ENCODE results near the gene CDH11.

The CDH11 gene

GRCh38 chr16:65077181-65077580 lies 44.7 kb downstream of the CDH11 start:
- TF ChIP-seq SPI1 (IDR thresholded peaks at IDR 0.05; ENCODE audit: low read depth, low read length): no peak
- no peak for TF ChIP-seq POU2F2 (IDR thresholded peaks at IDR 0.05; ENCODE audit: low read depth, low read length)
- no peak for TF ChIP-seq POLR2A (IDR thresholded peaks at IDR 0.05; ENCODE audit: low read depth, low read length)
- TF ChIP-seq PAX5 (IDR thresholded peaks at IDR 0.05; ENCODE audit: insufficient read depth, low read length, severe bottlenecking): no peak
- TF ChIP-seq POLR2AphosphoS5 (IDR thresholded peaks at IDR 0.05; ENCODE audit: low read depth, low read length): no peak
- TF ChIP-seq TAF1 (IDR thresholded peaks at IDR 0.05; ENCODE audit: low read depth, low read length): no peak
- DNase-seq (ENCODE audit: insufficient read length, low spot score): no peak
- FAIRE-seq: no peak

GRCh38 chr16:65075877-65076276 lies 46.0 kb downstream of the CDH11 start:
- DNase-seq (ENCODE audit: insufficient read length, low spot score): no peak
- TF ChIP-seq TAF1 (IDR thresholded peaks at IDR 0.05; ENCODE audit: low read depth, low read length) (no peak), POU2F2 (IDR thresholded peaks at IDR 0.05; ENCODE audit: low read depth, low read length) (no peak), POLR2A (IDR thresholded peaks at IDR 0.05; ENCODE audit: low read depth, low read length) (no peak), POLR2AphosphoS5 (IDR thresholded peaks at IDR 0.05; ENCODE audit: low read depth, low read length) (no peak), SPI1 (IDR thresholded peaks at IDR 0.05; ENCODE audit: low read depth, low read length) (no peak), PAX5 (IDR thresholded peaks at IDR 0.05; ENCODE audit: insufficient read depth, low read length, severe bottlenecking) (no peak)
- no peak for FAIRE-seq

- DNase-seq (ENCODE audit: insufficient read length, low spot score): no peak
- no peak for FAIRE-seq
- TF ChIP-seq SPI1 (IDR thresholded peaks at IDR 0.05; ENCODE audit: low read depth, low read length): no peak
- no peak for TF ChIP-seq PAX5 (IDR thresholded peaks at IDR 0.05; ENCODE audit: insufficient read depth, low read length, severe bottlenecking)
- no peak for TF ChIP-seq POLR2AphosphoS5 (IDR thresholded peaks at IDR 0.05; ENCODE audit: low read depth, low read length)
- TF ChIP-seq POLR2A (IDR thresholded peaks at IDR 0.05; ENCODE audit: low read depth, low read length): no peak
- TF ChIP-seq POU2F2 (IDR thresholded peaks at IDR 0.05; ENCODE audit: low read depth, low read length): no peak
- TF ChIP-seq TAF1 (IDR thresholded peaks at IDR 0.05; ENCODE audit: low read depth, low read length): no peak
Measured at GRCh38 chr16:65071433-65072311, 50.2 kb downstream of the CDH11 start.

GRCh38 chr16:65070831-65071432 lies 50.9 kb downstream of the CDH11 start:
- FAIRE-seq (no peak), DNase-seq (ENCODE audit: insufficient read length, low spot score) (no peak)
- TF ChIP-seq POLR2AphosphoS5 (IDR thresholded peaks at IDR 0.05; ENCODE audit: low read depth, low read length): no peak
- no peak for TF ChIP-seq PAX5 (IDR thresholded peaks at IDR 0.05; ENCODE audit: insufficient read depth, low read length, severe bottlenecking)
- no peak for TF ChIP-seq SPI1 (IDR thresholded peaks at IDR 0.05; ENCODE audit: low read depth, low read length)
- no peak for TF ChIP-seq POU2F2 (IDR thresholded peaks at IDR 0.05; ENCODE audit: low read depth, low read length)
- TF ChIP-seq POLR2A (IDR thresholded peaks at IDR 0.05; ENCODE audit: low read depth, low read length): no peak
- TF ChIP-seq TAF1 (IDR thresholded peaks at IDR 0.05; ENCODE audit: low read depth, low read length): no peak

- TF ChIP-seq POLR2A (IDR thresholded peaks at IDR 0.05; ENCODE audit: low read depth, low read length): no peak
- no peak for TF ChIP-seq PAX5 (IDR thresholded peaks at IDR 0.05; ENCODE audit: insufficient read depth, low read length, severe bottlenecking)
- no peak for TF ChIP-seq TAF1 (IDR thresholded peaks at IDR 0.05; ENCODE audit: low read depth, low read length)
- TF ChIP-seq POLR2AphosphoS5 (IDR thresholded peaks at IDR 0.05; ENCODE audit: low read depth, low read length): no peak
- TF ChIP-seq SPI1 (IDR thresholded peaks at IDR 0.05; ENCODE audit: low read depth, low read length): no peak
- TF ChIP-seq POU2F2 (IDR thresholded peaks at IDR 0.05; ENCODE audit: low read depth, low read length): no peak
- no peak for DNase-seq (ENCODE audit: insufficient read length, low spot score)
Measured at GRCh38 chr16:65069766-65070165, 52.1 kb downstream of the CDH11 start.

GRCh38 chr16:65069065-65069464 lies 52.8 kb downstream of the CDH11 start:
- no peak for TF ChIP-seq PAX5 (IDR thresholded peaks at IDR 0.05; ENCODE audit: insufficient read depth, low read length, severe bottlenecking)
- no peak for TF ChIP-seq POLR2A (IDR thresholded peaks at IDR 0.05; ENCODE audit: low read depth, low read length)
- TF ChIP-seq SPI1 (IDR thresholded peaks at IDR 0.05; ENCODE audit: low read depth, low read length): no peak
- TF ChIP-seq POU2F2 (IDR thresholded peaks at IDR 0.05; ENCODE audit: low read depth, low read length): no peak
- DNase-seq (ENCODE audit: insufficient read length, low spot score) (no peak), FAIRE-seq (no peak)

More at GRCh38 chr16:65069766-65070165, 52.1 kb downstream of the CDH11 start:
- FAIRE-seq: no peak

- DNase-seq (ENCODE audit: insufficient read length, low spot score) (no peak), FAIRE-seq (no peak)
- TF ChIP-seq POU2F2 (IDR thresholded peaks at IDR 0.05; ENCODE audit: low read depth, low read length) (no peak), POLR2A (IDR thresholded peaks at IDR 0.05; ENCODE audit: low read depth, low read length) (no peak), SPI1 (IDR thresholded peaks at IDR 0.05; ENCODE audit: low read depth, low read length) (no peak), TAF1 (IDR thresholded peaks at IDR 0.05; ENCODE audit: low read depth, low read length) (no peak), POLR2AphosphoS5 (IDR thresholded peaks at IDR 0.05; ENCODE audit: low read depth, low read length) (no peak), PAX5 (IDR thresholded peaks at IDR 0.05; ENCODE audit: insufficient read depth, low read length, severe bottlenecking) (no peak)
Measured at GRCh38 chr16:65068151-65068740, 53.6 kb downstream of the CDH11 start.

- FAIRE-seq (no peak), DNase-seq (ENCODE audit: insufficient read length, low spot score) (no peak)
- TF ChIP-seq TAF1 (IDR thresholded peaks at IDR 0.05; ENCODE audit: low read depth, low read length) (no peak), SPI1 (IDR thresholded peaks at IDR 0.05; ENCODE audit: low read depth, low read length) (no peak)
Measured at GRCh38 chr16:65066651-65067050, 55.2 kb downstream of the CDH11 start.

- no peak for FAIRE-seq
Measured at GRCh38 chr16:65065031-65065430, 56.8 kb downstream of the CDH11 start.

More at GRCh38 chr16:65065031-65065430, 56.8 kb downstream of the CDH11 start:
- no peak for DNase-seq (ENCODE audit: insufficient read length, low spot score)
- no peak for TF ChIP-seq TAF1 (IDR thresholded peaks at IDR 0.05; ENCODE audit: low read depth, low read length)
- no peak for TF ChIP-seq POLR2A (IDR thresholded peaks at IDR 0.05; ENCODE audit: low read depth, low read length)
- TF ChIP-seq POLR2AphosphoS5 (IDR thresholded peaks at IDR 0.05; ENCODE audit: low read depth, low read length): no peak
- no peak for TF ChIP-seq POU2F2 (IDR thresholded peaks at IDR 0.05; ENCODE audit: low read depth, low read length)
- no peak for TF ChIP-seq SPI1 (IDR thresholded peaks at IDR 0.05; ENCODE audit: low read depth, low read length)
- TF ChIP-seq PAX5 (IDR thresholded peaks at IDR 0.05; ENCODE audit: insufficient read depth, low read length, severe bottlenecking): no peak
